Cardiac fibroblast (primary cell): Measurements from ENCODE around the gene HGFAC.

Source experiments
- DNase-seq, 2 donors: peaks; one replicate each; pipeline versions ENCODE4 v3.0.0 to v3.0.0-alpha.2; 2010; ENCODE audit warnings: low read depth in 2 of 2
- H3K4me3 ChIP-seq, 2 donors: replicated peaks in 1 of 2; 1 replicate in 1 of 2; 2 replicates in 1 of 2; pipeline ENCODE4 v1.5.1; 2011; ENCODE audit warnings: low read depth in 2 of 2, low read length in 2 of 2, mild to moderate bottlenecking in 2 of 2, moderate library complexity in 1 of 2
- TF ChIP-seq, protein P1 (sequence below): IDR thresholded peaks from one replicate; pipeline ENCODE4 v1.5.1; 2011; ENCODE audit warnings: low read depth, mild to moderate bottlenecking, low read length, inconsistent platforms

HGFAC gene

DNA sequence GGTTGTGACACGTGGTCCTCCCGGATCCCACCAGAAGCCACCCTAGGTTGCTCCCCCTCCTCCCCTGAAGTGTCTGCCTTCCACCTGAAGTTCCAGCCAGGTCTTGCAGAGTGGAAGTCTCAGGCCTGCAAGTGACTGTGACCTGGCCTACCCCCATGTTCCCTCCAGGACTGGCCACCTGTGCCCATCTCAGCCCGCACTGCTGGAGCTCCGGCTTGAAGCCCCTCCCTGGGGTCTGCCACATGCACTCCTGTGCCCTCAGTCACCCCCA lies 6.1 kb upstream of the HGFAC start:
- H3K4me3 ChIP-seq, result no peak overlapping the region
- TF ChIP-seq, protein P1, sequence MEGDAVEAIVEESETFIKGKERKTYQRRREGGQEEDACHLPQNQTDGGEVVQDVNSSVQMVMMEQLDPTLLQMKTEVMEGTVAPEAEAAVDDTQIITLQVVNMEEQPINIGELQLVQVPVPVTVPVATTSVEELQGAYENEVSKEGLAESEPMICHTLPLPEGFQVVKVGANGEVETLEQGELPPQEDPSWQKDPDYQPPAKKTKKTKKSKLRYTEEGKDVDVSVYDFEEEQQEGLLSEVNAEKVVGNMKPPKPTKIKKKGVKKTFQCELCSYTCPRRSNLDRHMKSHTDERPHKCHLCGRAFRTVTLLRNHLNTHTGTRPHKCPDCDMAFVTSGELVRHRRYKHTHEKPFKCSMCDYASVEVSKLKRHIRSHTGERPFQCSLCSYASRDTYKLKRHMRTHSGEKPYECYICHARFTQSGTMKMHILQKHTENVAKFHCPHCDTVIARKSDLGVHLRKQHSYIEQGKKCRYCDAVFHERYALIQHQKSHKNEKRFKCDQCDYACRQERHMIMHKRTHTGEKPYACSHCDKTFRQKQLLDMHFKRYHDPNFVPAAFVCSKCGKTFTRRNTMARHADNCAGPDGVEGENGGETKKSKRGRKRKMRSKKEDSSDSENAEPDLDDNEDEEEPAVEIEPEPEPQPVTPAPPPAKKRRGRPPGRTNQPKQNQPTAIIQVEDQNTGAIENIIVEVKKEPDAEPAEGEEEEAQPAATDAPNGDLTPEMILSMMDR, result no peak
- DNase-seq, result no peak

DNA sequence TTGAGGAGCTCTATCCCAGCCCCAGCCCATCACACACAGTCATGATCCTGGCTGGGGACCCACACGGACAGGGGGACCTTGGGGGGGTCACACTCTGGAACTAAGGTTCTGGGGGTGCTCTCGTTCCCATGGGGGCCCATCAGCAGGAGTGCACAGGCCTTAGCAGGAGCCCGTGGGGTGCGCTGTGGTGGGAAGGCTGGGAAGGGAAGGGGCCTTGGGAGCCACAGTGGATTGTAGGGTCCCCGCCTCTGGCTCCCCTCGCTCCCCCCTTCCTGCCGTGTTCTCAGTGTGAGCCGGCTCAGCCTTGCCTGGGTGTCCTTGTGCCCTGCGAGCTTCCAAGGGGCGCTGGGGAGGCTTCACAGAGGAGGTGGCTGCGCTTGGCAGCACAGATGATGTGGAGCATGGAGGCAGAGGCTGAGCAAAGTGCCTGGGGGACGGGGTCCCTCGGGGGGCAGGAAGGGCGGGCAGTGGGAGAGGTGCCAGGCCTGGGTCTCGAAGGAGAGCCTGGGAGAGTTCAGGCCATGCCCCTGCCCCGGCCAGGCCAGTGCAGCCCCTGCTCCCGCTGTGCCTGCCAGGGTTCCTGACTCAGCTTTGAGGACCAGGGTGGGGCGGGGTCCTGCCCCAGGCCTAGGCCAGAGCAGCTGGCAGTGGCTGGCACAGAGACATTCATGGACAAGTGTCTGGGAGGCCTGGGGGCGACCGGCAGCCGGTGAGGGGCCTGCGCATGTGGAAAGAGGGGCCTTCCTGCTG lies 5.5 kb upstream of the HGFAC start:
- no peak overlapping the region for H3K4me3 ChIP-seq
- DNase-seq, result no peak
- TF ChIP-seq, protein P1, result no peak

DNA sequence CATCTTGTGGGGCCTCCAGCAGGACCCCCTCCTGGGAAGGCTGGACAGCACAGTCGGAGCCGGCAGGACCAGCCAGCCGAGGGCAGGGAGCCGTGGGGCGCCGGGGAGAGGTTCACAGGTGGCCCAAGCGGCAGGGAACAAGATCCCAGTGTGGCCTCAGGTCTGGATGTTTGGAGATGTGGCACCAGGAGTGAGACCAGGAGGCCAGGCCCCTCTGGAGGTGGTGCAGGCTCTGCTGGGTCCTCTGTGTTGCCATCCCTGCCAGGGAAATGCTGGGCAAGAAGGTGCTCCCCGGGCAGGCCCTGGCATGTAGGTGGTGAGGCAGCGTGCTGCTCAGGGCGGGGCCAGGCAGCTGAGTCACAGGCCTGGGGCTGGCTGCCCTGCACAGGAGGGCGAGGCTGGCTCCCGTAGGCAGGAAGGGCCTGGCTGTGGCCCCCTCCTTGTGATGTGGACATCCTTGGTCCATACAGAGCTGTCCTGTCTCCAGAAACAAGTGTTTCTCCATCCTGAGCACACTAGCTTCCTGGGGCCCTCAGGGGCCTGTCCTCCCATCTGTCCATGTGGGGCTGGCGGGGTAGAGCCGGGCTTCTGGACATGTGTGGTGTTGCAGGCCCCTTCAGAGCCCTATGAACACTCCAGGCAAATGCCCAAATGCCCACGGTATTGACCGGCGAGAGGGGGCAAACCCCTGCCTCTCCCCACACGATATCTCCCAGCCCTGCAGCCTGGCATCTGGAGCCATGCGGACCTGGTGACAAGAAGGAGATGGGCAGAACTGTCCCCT lies 4.8 kb upstream of the HGFAC start:
- TF ChIP-seq, protein P1, result no peak
- no peak overlapping the region for H3K4me3 ChIP-seq
- DNase-seq, result peak; percentile 40 to 44

DNA sequence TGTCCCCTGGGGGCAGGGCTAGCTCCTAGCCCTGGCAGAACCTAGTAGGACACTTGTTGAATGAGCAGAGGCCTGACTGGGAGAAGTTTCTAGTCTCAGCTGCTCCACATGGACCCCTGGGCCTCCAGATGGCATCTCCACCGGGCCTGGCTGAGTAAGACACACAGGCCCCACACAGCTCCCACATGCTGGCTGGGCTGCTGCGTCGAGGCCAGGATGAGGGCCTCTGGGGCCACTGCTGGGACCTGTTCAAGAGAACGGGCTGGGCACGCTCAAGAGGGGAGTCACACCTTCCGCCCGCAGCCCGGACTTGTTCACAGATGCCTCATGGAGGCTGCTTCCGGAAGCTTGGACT lies 4.2 kb upstream of the HGFAC start:
- TF ChIP-seq, protein P1, result no peak
- no peak for DNase-seq

DNA sequence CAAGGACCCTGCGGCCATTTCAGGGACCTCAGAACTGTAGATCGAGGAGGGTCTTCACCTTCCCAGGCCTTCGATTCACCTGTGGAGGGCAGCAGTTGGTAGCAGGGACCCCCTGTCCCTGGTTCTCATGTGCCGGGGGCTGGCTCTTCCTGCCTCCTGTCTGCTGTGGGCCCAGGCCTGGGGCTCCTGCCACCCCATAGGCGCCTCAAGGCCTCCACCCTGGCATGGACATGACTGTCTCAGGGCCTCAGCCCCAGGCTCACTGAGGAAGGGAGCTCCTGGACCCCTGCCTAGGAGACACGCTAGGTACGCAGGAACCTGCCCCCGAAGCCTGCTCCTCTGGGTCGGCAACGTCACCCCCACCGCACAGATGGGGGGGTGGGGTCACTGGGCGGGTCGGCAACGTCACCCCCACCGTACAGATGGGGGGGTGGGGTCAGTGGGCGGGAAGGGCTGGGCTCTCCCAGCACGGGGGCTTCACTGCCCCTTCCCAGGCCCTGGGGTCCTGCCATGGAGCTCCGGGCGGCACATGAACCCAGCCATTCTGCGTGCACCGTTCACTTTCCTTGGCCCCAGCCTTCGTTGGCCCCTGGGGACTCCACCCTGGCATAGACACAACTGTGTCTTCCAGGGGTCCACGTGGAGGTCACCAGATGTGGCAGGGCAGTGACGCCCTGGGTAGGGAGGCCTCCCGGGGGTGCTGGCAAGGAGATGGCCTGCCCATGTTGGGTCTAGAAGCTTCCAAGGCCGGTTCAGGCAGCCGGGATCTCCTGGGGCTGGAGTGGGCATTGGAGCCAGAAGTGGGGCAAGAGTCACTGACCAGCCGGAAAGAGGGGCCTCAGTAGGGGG lies 3.5 kb upstream of the HGFAC start:
- no peak for DNase-seq
- TF ChIP-seq, protein P1, result no peak
- no peak overlapping the region for H3K4me3 ChIP-seq

More for the DNA sequence above, 4.2 kb upstream of the HGFAC start:
- H3K4me3 ChIP-seq, result no peak overlapping the region

DNA sequence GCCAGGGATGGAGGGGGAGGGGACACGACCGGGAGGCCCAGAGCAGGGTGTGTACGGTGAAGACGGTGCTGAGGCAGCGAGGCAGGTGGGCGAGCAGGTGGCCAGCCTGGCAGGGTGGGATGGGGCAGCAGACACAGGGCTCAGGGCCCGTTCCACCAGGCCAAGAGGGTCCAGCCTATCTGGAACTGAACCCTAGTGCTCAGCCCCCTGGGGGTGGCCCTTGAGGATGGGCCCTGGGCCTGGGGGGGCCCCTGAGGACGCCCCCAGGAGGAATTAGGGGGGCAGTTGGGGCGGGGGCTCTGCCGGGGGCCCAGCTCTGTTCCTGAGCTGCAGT lies 3.0 kb upstream of the HGFAC start:
- DNase-seq, result no peak
- no peak overlapping the region for H3K4me3 ChIP-seq
- TF ChIP-seq, protein P1, result no peak
